SK-N-SH treated with all-trans-retinoic acid at 6 μM for 48 hours (cell line): ENCODE results near the gene CARM1.

Experiments
- ATAC-seq: fragments of 200-7000 bp; cut with Tn5 transposase; 3 replicates; pipeline ENCODE4 v1.9.1; 2020; ENCODE audit warnings: mild to moderate bottlenecking, moderate library complexity
- ARNTL ChIP-seq: fragments of 450-650 bp; formaldehyde crosslinking; IDR thresholded peaks from 2 replicates; pipeline ENCODE4 v1.5.0; 2020; ENCODE audit warnings: low read depth, mild to moderate bottlenecking, moderate library complexity, borderline replicate concordance
- BACH2 ChIP-seq: fragments of 250-450 bp; sonication (Bioruptor Pico); IDR thresholded peaks from 2 replicates; pipeline ENCODE4 v1.9.0; 2021; ENCODE audit warnings: mild to moderate bottlenecking, borderline replicate concordance
- CREB5 ChIP-seq: fragments of 250-450 bp; sonication (Bioruptor Pico); IDR thresholded peaks from 2 replicates; pipeline ENCODE4 v1.5.1; 2020; ENCODE audit warnings: low read depth, mild to moderate bottlenecking, moderate library complexity
- CSDC2 ChIP-seq: fragments of 250-450 bp; sonication (Bioruptor Pico); IDR thresholded peaks from 2 replicates; pipeline ENCODE4 v1.5.0; 2020; ENCODE audit warnings: mild to moderate bottlenecking, moderate library complexity
- CSRNP3 ChIP-seq: fragments of 250-450 bp; sonication (Bioruptor Pico); IDR thresholded peaks from 2 replicates; pipeline ENCODE4 v1.5.1; 2021; ENCODE audit warnings: mild to moderate bottlenecking, moderate library complexity
- ESRRG ChIP-seq: fragments of 250-450 bp; sonication (Bioruptor Pico); IDR thresholded peaks from 2 replicates; pipeline ENCODE4 v1.6.1; 2021; ENCODE audit warnings: mild to moderate bottlenecking
- GLIS3 ChIP-seq: fragments of 250-450 bp; sonication (Bioruptor Pico); IDR thresholded peaks from 2 replicates; pipeline ENCODE4 v1.5.0; 2020; ENCODE audit warnings: mild to moderate bottlenecking, moderate library complexity
- ISL1 ChIP-seq: fragments of 250-450 bp; sonication (Bioruptor Pico); IDR thresholded peaks from 2 replicates; pipeline ENCODE4 v2.1.2; 2022; ENCODE audit warnings: mild to moderate bottlenecking, moderate library complexity
- OSR1 ChIP-seq: fragments of 250-450 bp; sonication (Bioruptor Pico); IDR thresholded peaks from 2 replicates; pipeline ENCODE4 v1.8.0; 2022; ENCODE audit warnings: moderate library complexity, mild to moderate bottlenecking, inconsistent platforms
- POU6F1 ChIP-seq: fragments of 250-450 bp; sonication (Bioruptor Pico); IDR thresholded peaks from 2 replicates; pipeline ENCODE4 v1.8.0; 2021; ENCODE audit warnings: low read depth, mild to moderate bottlenecking, moderate library complexity, borderline replicate concordance
- PPARA ChIP-seq: fragments of 250-450 bp; sonication (Bioruptor Pico); IDR thresholded peaks from 2 replicates; pipeline ENCODE4 v1.5.0; 2020; ENCODE audit warnings: mild to moderate bottlenecking, borderline replicate concordance
- RARB ChIP-seq: fragments of 250-450 bp; sonication (Bioruptor Pico); IDR thresholded peaks from 2 replicates; pipeline ENCODE4 v1.8.0; 2021; ENCODE audit warnings: mild to moderate bottlenecking, moderate library complexity
- SNAI2 ChIP-seq: fragments of 250-450 bp; sonication (Bioruptor Pico); IDR thresholded peaks from 2 replicates; pipeline ENCODE4 v1.5.0; 2020; ENCODE audit warnings: mild to moderate bottlenecking, moderate library complexity
- TCF4 ChIP-seq: fragments of 250-450 bp; sonication (Bioruptor Pico); IDR thresholded peaks from 2 replicates; pipeline ENCODE4 v1.8.0; 2021; ENCODE audit warnings: mild to moderate bottlenecking, moderate library complexity, borderline replicate concordance
- TOX ChIP-seq: fragments of 250-450 bp; sonication (Bioruptor Pico); IDR thresholded peaks from 2 replicates; pipeline ENCODE4 v1.8.0; 2021; ENCODE audit warnings: mild to moderate bottlenecking, moderate library complexity, borderline replicate concordance
- ZFP3 ChIP-seq: fragments of 250-450 bp; sonication (Bioruptor Pico); IDR thresholded peaks from 2 replicates; pipeline ENCODE4 v1.5.0; 2020; ENCODE audit warnings: mild to moderate bottlenecking, moderate library complexity
- ZFP30 ChIP-seq: fragments of 450-650 bp; formaldehyde crosslinking; IDR thresholded peaks from 2 replicates; pipeline ENCODE4 v1.5.0; 2022; ENCODE audit warnings: mild to moderate bottlenecking, moderate library complexity
- ZNF565 ChIP-seq: fragments of 450-650 bp; formaldehyde crosslinking; conservative IDR thresholded peaks from 2 replicates; pipeline ENCODE4 v1.5.0; 2020; ENCODE audit warnings: low read depth, mild to moderate bottlenecking, moderate library complexity
- ZNF70 ChIP-seq: fragments of 450-650 bp; formaldehyde crosslinking; IDR thresholded peaks from 2 replicates; pipeline ENCODE4 v1.5.0; 2020; ENCODE audit warnings: mild to moderate bottlenecking, moderate library complexity
- TF ChIP-seq, protein P1 (sequence below): fragments of 250-450 bp; sonication (Bioruptor Pico); IDR thresholded peaks from 2 replicates; pipeline ENCODE4 v1.8.0; 2020; ENCODE audit warnings: mild to moderate bottlenecking, moderate library complexity, borderline replicate concordance
- TF ChIP-seq, protein P2 (sequence below): fragments of 250-450 bp; sonication (Bioruptor Pico); IDR thresholded peaks from 2 replicates; pipeline ENCODE4 v1.5.0; 2020; ENCODE audit warnings: mild to moderate bottlenecking, moderate library complexity

The CARM1 gene

GRCh38 chr19:10848230-10848856 is 23.0 kb upstream of the CARM1 start, which contains the start of gene C19orf38 (continued):
- no peak for TF ChIP-seq TCF4 (CRISPR knock-in tag)

DNA sequence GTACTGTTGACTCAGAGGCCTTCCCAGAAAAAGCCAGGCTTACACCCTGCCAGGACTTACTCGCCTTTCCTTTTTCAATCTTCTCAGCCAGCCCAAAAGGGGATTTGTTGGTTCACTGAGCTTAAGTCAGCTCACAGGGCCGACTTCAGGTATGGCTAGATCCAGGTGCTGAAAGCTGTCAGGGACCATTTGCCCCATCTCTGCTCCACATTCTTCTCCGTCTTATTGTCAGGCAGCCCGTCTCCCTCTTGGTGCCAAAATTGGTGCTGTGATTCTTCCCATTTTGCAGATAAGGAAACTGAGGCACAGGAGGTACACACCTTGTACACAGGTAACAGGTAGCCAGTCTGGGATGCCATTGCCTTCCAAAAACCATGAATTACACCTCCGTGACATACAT is 20.7 kb upstream of the CARM1 start:
- TF ChIP-seq ZNF565 (CRISPR knock-in tag) (no peak), PPARA (CRISPR knock-in tag) (no peak), ZNF70 (CRISPR knock-in tag) (no peak), SNAI2 (CRISPR knock-in tag) (no peak), RARB (CRISPR knock-in tag) (no peak), CSRNP3 (CRISPR knock-in tag) (no peak), ESRRG (CRISPR knock-in tag) (no peak), TOX (CRISPR knock-in tag) (no peak), ISL1 (CRISPR knock-in tag) (no peak), CREB5 (CRISPR knock-in tag) (no peak)
- no peak for ATAC-seq

DNA sequence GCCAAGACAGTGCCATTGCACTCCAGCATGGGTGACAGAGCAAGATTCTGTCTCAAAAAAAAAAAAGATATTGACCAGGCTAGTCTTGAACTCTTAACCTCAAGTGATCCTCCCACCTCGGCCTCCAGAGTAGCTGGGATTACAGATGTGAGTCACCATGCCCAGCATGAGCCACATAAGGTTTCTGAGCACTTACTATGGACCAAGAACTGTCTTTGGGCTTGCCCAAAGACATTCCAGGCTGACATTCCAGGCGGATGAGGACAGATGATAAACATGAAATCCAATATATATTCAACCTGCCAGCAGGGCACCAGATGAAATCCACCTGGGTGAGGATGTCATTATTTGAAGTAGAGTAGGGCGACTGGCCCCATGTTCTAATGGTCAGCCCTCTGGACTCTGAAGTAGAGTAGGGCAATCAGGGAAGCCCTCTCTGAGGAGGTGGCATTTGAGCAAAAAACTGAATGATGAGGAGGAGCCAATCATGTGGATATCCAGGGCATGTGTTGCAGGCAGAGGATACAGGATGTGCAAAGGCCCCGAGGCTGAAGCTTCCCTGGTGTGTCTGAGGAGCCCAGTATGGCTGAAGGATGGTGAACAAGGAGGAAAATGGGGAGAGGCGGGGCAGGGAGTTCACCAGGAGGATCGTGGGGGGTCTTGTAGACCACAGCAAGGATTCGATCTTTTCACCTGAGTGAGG is 19.1 kb upstream of the CARM1 start:
- TF ChIP-seq GLIS3 (no peak), ARNTL (CRISPR knock-in tag) (no peak), BACH2 (no peak), POU6F1 (CRISPR knock-in tag) (no peak)
- peak; percentile 76 for ATAC-seq

GRCh38 chr19:10852941-10853340 is 18.4 kb upstream of the CARM1 start:
- no peak for ATAC-seq
- TF ChIP-seq CSDC2 (CRISPR knock-in tag) (no peak), ZFP30 (CRISPR knock-in tag) (no peak), TCF4 (CRISPR knock-in tag) (no peak), ZNF70 (CRISPR knock-in tag) (no peak), GLIS3 (no peak), ZNF565 (CRISPR knock-in tag) (no peak), ISL1 (CRISPR knock-in tag) (no peak)
- TF ChIP-seq, all 23 proteins: peak for 0

GRCh38 chr19:10854350-10855089 is 16.8 kb upstream of the CARM1 start:
- ATAC-seq, result no peak

More at GRCh38 chr19:10854350-10855089, 16.8 kb upstream of the CARM1 start:
- TF ChIP-seq ARNTL (CRISPR knock-in tag) (no peak), TOX (CRISPR knock-in tag) (no peak), ZFP3 (CRISPR knock-in tag) (no peak), BACH2 (no peak), ZNF565 (CRISPR knock-in tag) (no peak), CSDC2 (CRISPR knock-in tag) (no peak), OSR1 (CRISPR knock-in tag) (no peak)
- TF ChIP-seq, protein P1, sequence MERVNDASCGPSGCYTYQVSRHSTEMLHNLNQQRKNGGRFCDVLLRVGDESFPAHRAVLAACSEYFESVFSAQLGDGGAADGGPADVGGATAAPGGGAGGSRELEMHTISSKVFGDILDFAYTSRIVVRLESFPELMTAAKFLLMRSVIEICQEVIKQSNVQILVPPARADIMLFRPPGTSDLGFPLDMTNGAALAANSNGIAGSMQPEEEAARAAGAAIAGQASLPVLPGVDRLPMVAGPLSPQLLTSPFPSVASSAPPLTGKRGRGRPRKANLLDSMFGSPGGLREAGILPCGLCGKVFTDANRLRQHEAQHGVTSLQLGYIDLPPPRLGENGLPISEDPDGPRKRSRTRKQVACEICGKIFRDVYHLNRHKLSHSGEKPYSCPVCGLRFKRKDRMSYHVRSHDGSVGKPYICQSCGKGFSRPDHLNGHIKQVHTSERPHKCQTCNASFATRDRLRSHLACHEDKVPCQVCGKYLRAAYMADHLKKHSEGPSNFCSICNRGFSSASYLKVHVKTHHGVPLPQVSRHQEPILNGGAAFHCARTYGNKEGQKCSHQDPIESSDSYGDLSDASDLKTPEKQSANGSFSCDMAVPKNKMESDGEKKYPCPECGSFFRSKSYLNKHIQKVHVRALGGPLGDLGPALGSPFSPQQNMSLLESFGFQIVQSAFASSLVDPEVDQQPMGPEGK (CRISPR knock-in tag), result no peak
- TF ChIP-seq, protein P2, sequence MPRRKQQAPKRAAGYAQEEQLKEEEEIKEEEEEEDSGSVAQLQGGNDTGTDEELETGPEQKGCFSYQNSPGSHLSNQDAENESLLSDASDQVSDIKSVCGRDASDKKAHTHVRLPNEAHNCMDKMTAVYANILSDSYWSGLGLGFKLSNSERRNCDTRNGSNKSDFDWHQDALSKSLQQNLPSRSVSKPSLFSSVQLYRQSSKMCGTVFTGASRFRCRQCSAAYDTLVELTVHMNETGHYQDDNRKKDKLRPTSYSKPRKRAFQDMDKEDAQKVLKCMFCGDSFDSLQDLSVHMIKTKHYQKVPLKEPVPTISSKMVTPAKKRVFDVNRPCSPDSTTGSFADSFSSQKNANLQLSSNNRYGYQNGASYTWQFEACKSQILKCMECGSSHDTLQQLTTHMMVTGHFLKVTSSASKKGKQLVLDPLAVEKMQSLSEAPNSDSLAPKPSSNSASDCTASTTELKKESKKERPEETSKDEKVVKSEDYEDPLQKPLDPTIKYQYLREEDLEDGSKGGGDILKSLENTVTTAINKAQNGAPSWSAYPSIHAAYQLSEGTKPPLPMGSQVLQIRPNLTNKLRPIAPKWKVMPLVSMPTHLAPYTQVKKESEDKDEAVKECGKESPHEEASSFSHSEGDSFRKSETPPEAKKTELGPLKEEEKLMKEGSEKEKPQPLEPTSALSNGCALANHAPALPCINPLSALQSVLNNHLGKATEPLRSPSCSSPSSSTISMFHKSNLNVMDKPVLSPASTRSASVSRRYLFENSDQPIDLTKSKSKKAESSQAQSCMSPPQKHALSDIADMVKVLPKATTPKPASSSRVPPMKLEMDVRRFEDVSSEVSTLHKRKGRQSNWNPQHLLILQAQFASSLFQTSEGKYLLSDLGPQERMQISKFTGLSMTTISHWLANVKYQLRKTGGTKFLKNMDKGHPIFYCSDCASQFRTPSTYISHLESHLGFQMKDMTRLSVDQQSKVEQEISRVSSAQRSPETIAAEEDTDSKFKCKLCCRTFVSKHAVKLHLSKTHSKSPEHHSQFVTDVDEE, result no peak
